ENCODE data around the gene ARMC5.
A peak's percentile ranks its signal among the peaks of the same experiment; 100 is the strongest.
"Not testable (repeated sequence)": the region's sequence is repeated elsewhere in the genome, so short reads cannot be mapped to it uniquely, and the experiment has no call there.

ARMC5 gene

GRCh38 chr16:31458844-31459686, at the start of gene ARMC5:
ARMC5 (plus strand) TSS chr16:31459501; CDS start chr16:31459525, 24 bp downstream.
- DNase-seq: peak; percentile 99
- in situ Hi-C loops (cut with HindIII; ENCODE audit: low pct_ligation_motif_present, low pct_unique_long_range_greater_than_20kb, low sequenced_read_pairs): no loop called here

DNA sequence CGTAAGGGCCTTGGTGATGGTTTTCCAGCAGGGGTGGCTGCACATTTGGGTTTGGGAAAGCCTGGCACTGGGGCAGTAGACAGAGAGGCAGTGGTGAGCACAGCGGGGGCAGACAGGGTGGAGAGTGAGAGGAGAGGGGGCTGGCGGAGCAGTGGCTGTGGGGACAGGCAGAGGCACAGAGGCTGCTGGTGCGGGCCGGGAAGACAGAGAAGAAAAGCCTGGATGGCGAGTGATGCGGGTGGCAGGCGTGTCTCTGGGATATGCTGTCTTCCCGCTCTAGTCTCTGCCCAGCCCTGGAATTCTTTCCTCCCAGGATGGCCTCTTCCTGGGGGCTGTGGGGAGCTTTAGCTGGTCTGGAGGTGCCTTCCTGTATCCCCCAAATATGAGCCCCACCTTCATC, 49.2 kb upstream of the ARMC5 start:
- no peak for DNase-seq
- in situ Hi-C loops (cut with HindIII; ENCODE audit: low pct_ligation_motif_present, low pct_unique_long_range_greater_than_20kb, low sequenced_read_pairs): no loop called here

DNA sequence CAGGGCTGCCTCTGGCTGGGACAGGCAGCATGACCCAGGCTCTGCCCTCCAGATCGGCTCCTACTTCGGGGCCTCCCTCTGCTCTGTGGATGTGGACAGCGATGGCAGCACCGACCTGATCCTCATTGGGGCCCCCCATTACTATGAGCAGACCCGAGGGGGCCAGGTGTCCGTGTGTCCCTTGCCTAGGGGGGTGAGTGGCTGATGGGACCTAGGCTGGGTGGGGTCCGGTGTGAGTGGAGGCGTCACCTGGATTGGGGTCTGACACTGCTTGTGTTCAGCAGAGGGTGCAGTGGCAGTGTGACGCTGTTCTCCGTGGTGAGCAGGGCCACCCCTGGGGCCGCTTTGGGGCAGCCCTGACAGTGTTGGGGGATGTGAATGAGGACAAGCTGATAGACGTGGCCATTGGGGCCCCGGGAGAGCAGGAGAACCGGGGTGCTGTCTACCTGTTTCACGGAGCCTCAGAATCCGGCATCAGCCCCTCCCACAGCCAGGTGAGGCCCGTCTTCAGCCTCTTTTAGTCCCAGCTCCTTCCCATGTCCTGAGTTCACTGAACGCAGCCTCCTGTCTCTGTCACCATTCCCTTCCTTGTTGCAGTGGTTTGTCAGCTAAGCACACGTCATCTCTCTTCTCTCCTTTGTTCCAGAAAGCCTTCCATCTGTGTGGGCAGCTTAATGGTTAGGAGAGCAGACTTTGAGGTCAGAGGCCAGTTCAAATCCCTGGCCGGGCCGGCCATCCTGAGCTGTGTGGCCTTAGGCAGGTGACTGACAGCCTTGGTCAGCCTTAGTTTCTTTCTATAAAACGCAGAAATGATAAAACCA, 48.1 kb upstream of the ARMC5 start:
- no peak for DNase-seq
- in situ Hi-C loops (cut with HindIII; ENCODE audit: low pct_ligation_motif_present, low pct_unique_long_range_greater_than_20kb, low sequenced_read_pairs): no loop called here

- no peak for DNase-seq
- in situ Hi-C loops (cut with HindIII; ENCODE audit: low pct_ligation_motif_present, low pct_unique_long_range_greater_than_20kb, low sequenced_read_pairs): no loop called here
Observed at GRCh38 chr16:31412750-31413149, 46.6 kb upstream of the ARMC5 start.

DNA sequence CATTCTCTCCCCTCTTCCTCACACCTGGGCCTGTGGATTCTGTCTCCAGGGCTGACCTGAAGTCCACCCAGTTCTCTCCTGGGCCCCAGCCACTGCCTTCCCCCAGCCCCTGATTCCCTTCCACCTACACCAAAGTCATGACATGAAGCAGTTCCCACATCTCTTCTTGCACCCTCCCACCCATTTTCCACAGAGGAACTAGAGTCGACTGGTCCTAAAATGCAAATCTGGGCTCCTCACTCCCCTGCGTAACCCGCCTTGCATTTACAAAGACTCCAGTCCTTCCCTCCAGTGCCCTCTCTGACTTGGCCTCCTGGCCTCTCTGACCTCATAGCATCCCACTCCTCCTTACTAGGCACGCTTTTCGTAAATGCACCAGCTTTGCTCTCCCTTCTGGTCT, 45.9 kb upstream of the ARMC5 start:
- in situ Hi-C loops (cut with HindIII; ENCODE audit: low pct_ligation_motif_present, low pct_unique_long_range_greater_than_20kb, low sequenced_read_pairs): no loop called here
- no peak for DNase-seq

DNA sequence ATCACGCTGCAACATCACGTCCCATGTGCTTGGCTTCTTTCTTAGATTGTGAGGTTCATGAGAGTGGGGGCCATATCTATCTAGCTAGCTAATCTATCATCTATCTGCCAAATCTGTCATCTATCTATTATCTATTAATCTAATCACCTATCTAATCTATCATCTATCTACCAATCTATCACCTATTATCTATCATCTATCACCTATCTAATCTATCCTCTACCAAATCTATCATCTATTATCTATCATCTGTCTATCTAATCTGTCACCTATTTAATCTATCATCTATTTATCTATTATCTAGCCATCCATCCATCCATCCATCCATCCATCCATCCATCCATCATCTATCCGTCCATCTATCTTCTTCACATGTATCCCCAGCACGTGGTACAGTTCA, 45.4 kb upstream of the ARMC5 start:
- in situ Hi-C loops (cut with HindIII; ENCODE audit: low pct_ligation_motif_present, low pct_unique_long_range_greater_than_20kb, low sequenced_read_pairs): no loop called here

GRCh38 chr16:31414706-31415105, 44.6 kb upstream of the ARMC5 start:
- no peak for DNase-seq
- in situ Hi-C loops (cut with HindIII; ENCODE audit: low pct_ligation_motif_present, low pct_unique_long_range_greater_than_20kb, low sequenced_read_pairs): no loop called here

More for the DNA sequence above, 45.4 kb upstream of the ARMC5 start:
- no peak for DNase-seq

GRCh38 chr16:31416371-31416770, 42.9 kb upstream of the ARMC5 start:
- in situ Hi-C loops (cut with HindIII; ENCODE audit: low pct_ligation_motif_present, low pct_unique_long_range_greater_than_20kb, low sequenced_read_pairs): no loop called here
- no peak for DNase-seq

DNA sequence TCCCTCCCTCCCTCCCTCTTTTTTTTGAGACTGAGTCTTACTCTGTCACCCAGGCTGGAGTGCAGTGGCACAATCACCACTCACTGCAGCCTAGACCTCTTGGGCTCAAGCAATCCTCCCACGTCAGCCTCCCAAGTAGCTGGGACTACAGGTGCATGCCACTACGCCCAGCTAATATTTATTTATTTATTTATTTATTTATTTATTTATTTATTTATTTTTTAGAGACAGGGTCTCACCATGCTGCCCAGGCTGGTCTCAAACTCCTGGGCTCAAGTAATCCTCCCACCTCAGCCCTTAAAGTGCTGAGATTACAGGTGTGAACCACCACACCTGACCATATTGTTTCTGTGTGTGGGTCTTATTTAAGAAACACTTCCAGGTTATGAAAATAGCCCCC, 42.3 kb upstream of the ARMC5 start:
- DNase-seq; in situ Hi-C loops (cut with HindIII; ENCODE audit: low pct_ligation_motif_present, low pct_unique_long_range_greater_than_20kb, low sequenced_read_pairs): not testable (repeated sequence)

DNA sequence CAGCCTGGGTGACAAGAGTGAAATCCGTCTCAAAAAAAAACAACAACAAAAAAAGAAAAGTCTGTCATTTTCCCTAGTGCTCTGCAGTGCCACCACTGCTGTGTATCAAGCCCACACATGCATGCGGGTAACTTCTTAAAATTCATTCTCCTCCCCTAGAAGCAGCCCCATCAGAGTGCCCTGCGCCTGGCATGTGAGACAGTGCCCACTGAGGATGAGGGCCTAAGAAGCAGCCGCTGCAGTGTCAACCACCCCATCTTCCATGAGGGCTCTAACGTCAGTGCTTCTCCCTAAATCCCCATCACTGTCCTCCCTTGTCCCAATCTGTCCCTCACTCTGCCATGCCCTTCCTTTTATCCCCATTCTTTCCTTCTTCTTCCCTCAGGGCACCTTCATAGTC, 41.4 kb upstream of the ARMC5 start:
- no peak for DNase-seq
- in situ Hi-C loops (cut with HindIII; ENCODE audit: low pct_ligation_motif_present, low pct_unique_long_range_greater_than_20kb, low sequenced_read_pairs): no loop called here

GRCh38 chr16:31420037-31420436, 39.3 kb upstream of the ARMC5 start:
- in situ Hi-C loops (cut with HindIII; ENCODE audit: low pct_ligation_motif_present, low pct_unique_long_range_greater_than_20kb, low sequenced_read_pairs): no loop called here
- DNase-seq: no peak

DNA sequence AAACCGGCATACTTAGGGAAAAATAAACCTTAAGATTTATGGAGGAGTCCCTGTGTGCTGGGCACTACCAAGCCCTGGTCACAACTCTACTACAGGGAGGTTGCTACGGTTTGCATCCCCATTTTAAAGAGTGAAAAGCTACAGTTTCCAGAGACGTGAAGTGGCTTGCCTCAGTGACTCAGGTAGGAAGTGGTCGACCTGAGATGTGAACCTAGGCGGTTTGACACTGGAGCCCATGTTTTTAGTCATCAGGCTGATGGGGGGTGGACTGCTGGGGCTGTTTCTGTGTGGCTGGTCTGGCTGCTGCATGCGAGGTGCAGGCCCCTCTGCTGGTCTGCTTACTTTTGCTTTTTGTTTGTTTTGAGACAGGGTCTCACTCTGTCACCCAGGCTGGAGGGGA, 37.7 kb upstream of the ARMC5 start:
- in situ Hi-C loops (cut with HindIII; ENCODE audit: low pct_ligation_motif_present, low pct_unique_long_range_greater_than_20kb, low sequenced_read_pairs): no loop called here
- no peak for DNase-seq

DNA sequence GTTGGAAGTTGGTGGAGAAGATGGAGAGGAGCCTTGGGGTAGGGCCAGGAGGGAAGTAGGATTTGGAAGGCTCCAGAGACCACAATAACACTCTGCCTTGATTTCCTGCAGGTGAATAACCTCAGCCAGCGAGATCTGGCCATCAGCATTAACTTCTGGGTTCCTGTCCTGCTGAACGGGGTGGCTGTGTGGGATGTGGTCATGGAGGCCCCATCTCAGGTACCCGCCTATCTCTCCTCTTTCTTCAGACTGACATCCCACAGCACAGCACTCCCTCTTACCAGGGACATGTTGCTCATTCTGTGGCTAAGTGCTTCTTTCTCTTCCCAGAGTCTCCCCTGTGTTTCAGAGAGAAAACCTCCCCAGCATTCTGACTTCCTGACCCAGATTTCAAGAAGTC, 36.1 kb upstream of the ARMC5 start:
- in situ Hi-C loops (cut with HindIII; ENCODE audit: low pct_ligation_motif_present, low pct_unique_long_range_greater_than_20kb, low sequenced_read_pairs): no loop called here
- no peak for DNase-seq

DNA sequence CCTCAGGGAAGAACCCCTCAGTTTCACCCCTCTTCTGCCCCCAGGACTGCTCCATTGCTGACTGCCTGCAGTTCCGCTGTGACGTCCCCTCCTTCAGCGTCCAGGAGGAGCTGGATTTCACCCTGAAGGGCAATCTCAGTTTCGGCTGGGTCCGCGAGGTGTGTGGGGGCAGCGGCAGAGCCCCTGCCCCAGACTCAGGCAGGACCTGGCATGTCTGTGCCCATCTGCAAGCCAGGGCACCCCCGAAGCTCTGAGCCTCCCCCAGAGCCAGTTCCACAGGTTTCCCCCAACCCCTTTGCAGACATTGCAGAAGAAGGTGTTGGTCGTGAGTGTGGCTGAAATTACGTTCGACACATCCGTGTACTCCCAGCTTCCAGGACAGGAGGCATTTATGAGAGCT, 35.5 kb upstream of the ARMC5 start:
- in situ Hi-C loops (cut with HindIII; ENCODE audit: low pct_ligation_motif_present, low pct_unique_long_range_greater_than_20kb, low sequenced_read_pairs): no loop called here
- no peak for DNase-seq

DNA sequence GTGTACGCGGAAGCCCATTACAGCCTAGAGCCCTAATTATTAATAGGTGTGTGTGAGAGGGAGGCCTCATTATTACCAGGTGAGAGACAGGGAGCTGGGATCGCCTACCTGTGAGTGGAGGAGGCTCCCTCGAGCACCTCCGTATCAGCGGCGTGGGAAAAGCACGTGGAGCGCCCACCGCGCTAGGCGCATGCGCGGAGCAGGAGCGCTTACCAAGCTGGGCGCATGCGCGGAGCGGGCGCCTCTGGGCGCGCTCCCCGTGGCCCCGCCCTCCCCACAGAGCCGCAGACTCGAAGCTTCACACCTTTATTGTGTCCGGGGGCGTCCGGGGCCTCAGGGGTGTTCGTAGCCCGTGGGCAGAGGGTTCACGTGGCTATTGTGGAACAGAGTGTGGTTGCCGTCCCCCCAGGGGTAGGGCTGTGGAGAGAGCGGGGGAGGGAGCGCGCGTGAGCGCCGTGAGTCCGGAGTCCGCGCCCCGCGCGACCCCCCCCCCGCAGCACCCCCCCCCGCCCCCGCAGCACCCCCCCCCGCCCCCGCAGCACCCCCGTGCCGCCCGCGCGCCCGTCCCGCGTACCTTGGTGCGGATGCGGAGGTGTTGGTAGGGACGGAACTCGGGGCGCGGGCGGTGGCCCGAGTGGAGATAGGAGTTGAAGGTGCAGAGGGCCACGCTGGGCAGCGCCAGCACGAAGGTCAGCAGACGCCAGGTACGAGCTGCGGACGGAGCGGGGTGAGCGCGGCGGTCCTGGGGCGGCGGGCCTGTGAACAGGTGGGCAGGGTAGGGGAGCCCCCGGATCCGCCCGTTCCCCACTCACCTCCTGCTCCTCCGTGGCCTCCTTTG, 31.6 kb upstream of the ARMC5 start:
- in situ Hi-C loops (cut with HindIII; ENCODE audit: low pct_ligation_motif_present, low pct_unique_long_range_greater_than_20kb, low sequenced_read_pairs): no loop called here
- no peak for DNase-seq

- in situ Hi-C loops (cut with HindIII; ENCODE audit: low pct_ligation_motif_present, low pct_unique_long_range_greater_than_20kb, low sequenced_read_pairs): no loop called here
- no peak for DNase-seq
Observed at GRCh38 chr16:31428279-31428597, 31.1 kb upstream of the ARMC5 start, which contains the start of gene COX6A2. COX6A2 (minus strand) TSS chr16:31428360; CDS start chr16:31428325, 35 bp downstream.

GRCh38 chr16:31428638-31429247, 30.6 kb upstream of the ARMC5 start:
- in situ Hi-C loops (cut with HindIII; ENCODE audit: low pct_ligation_motif_present, low pct_unique_long_range_greater_than_20kb, low sequenced_read_pairs): no loop called here
- no peak for DNase-seq

DNA sequence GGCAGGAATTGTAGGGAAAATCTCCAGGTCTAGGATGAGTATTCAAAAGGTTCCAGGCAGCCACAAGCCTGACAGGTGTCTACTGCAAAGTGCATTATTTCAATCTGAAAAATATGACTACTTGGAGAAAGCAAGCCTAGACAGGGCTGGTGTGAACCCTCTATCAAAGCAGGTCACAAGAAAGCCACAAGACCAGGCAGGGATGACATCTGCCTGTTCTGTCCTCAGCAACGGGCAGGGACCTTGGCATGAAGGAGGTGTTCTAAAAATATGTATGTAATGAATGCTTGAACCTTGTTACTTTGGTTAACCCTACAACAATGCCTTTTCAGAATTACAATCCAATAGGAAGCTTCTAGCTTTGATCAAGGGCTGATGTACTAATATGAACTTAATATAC, 30.0 kb upstream of the ARMC5 start:
- DNase-seq: no peak
- in situ Hi-C loops (cut with HindIII; ENCODE audit: low pct_ligation_motif_present, low pct_unique_long_range_greater_than_20kb, low sequenced_read_pairs): no loop called here

- in situ Hi-C loops (cut with HindIII; ENCODE audit: low pct_ligation_motif_present, low pct_unique_long_range_greater_than_20kb, low sequenced_read_pairs): no loop called here
- DNase-seq: no peak
Observed at GRCh38 chr16:31429796-31430195, 29.5 kb upstream of the ARMC5 start.

All from ACHN (cell line).